Measurements from ENCODE around the gene CCR4. TPM values are rescaled to one million over a fixed set of nuclear protein-coding genes. Genes with fewer than 3 reads are reported as not detected.
A peak's percentile ranks its signal among the peaks of the same experiment; 100 is the strongest.

CCR4 gene
- total and polyA plus RNA-seq, 2 of the 4 experiments (the other 2 are of a cell fraction), result not detected

DNA sequence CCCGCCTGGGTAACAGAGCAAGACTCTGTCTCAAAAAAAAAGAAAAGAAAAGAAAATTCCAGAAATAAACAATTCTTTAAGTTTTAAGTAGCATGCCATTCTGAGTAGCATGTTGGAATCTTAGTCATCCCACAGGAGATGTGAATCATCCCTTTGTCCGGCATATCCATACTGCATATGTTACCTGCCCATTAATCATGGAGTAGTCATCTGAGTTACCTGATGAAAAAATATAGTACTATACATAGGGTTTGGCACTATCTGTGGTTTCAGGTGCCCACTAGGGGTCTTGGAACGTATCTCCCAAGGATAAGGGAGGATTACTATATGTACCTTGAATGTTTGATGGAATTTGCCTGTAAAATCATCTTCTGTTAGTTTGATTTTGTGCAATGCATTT is 6.3 kb upstream of the CCR4 start:
- H3K4me1 ChIP-seq (ENCODE audit: control insufficient read depth, insufficient read depth, low read length), result no peaks in the 10 kb centered on the region
- H2AK9ac ChIP-seq (replicated peaks; ENCODE audit: low read depth, low read length, poor library complexity), result no peak overlapping the region
- H3K18ac ChIP-seq (ENCODE audit: low read depth, low read length), result no peak overlapping the region
- H2BK5ac ChIP-seq (ENCODE audit: low read depth, low read length, poor library complexity, severe bottlenecking), result no peak overlapping the region
- no peak overlapping the region for H4K8ac ChIP-seq (ENCODE audit: low read depth in 2 of 2, low read length in 2 of 2)
- H3K9me3 ChIP-seq (ENCODE audit: control insufficient read depth, insufficient read depth, low read length), result no peaks in the 10 kb centered on the region
- H3K23ac ChIP-seq (ENCODE audit: low read depth, low read length), result no peak overlapping the region
- ChIA-PET POLR2A (ENCODE audit: unreplicated experiment) (no interaction called here), CTCF (no interaction called here)
- no peak overlapping the region for H2BK20ac ChIP-seq (ENCODE audit: low read depth, low read length)
- H3K9ac ChIP-seq (ENCODE audit: low read depth, low read length), result no peak overlapping the region
- dilution Hi-C loops (cut with HindIII; ENCODE audit: low sequenced_read_pairs, unreplicated experiment), result no loop called here
- BruUV-seq (replicated peaks), result no TSS peak
- no peaks in the 10 kb centered on the region for H3K27me3 ChIP-seq (ENCODE audit: control insufficient read depth, insufficient read depth, low read length)
- no peak overlapping the region for H3K27ac ChIP-seq (ENCODE audit: insufficient read depth, low read length)
- 0 out of 4 replicates have a peak, but pooled peaks cover 0 to 4% of the 10 kb centered on the region in 2 experiments for H3K79me1 ChIP-seq (ENCODE audit: low read depth in 1 of 2, low read length in 2 of 2)
- no peaks in the 10 kb centered on the region for H4K20me1 ChIP-seq (ENCODE audit: insufficient read depth, low read length)
- in situ Hi-C loops (cut with MboI; ENCODE audit: low sequenced_read_pairs), result no loop called here
- ATAC-seq (ENCODE audit: low read depth) (no peak), DNase-seq (peak; percentile 41)
- TF ChIP-seq POLR2A (IDR thresholded peaks at IDR 0.05; ENCODE audit: low read depth, low read length) (no peak), FOS (IDR thresholded peaks at IDR 0.05; ENCODE audit: low read depth, low read length) (no peak), MXI1 (IDR thresholded peaks at IDR 0.05; ENCODE audit: borderline replicate concordance, low read depth, low read length) (no peak), RAD21 (IDR thresholded peaks at IDR 0.05; ENCODE audit: low read length) (no peak), NFE2L2 (IDR thresholded peaks at IDR 0.05; ENCODE audit: low read depth, low read length) (no peak), RCOR1 (IDR thresholded peaks at IDR 0.05; ENCODE audit: insufficient replicate concordance, low read length) (no peak), CEBPB (IDR thresholded peaks at IDR 0.05; ENCODE audit: low read depth, low read length) (no peak), CHD1 (IDR thresholded peaks at IDR 0.05; ENCODE audit: low read depth, low read length) (no peak), RFX5 (IDR thresholded peaks at IDR 0.05; ENCODE audit: low read depth, low read length) (no peak), MAZ (IDR thresholded peaks at IDR 0.05; ENCODE audit: borderline replicate concordance, low read depth, low read length) (no peak), MAFK (IDR thresholded peaks at IDR 0.05; ENCODE audit: low read depth, low read length) (no peak), SMC3 (IDR thresholded peaks at IDR 0.05; ENCODE audit: low read depth, low read length) (no peak)
- TF ChIP-seq, protein P1, sequence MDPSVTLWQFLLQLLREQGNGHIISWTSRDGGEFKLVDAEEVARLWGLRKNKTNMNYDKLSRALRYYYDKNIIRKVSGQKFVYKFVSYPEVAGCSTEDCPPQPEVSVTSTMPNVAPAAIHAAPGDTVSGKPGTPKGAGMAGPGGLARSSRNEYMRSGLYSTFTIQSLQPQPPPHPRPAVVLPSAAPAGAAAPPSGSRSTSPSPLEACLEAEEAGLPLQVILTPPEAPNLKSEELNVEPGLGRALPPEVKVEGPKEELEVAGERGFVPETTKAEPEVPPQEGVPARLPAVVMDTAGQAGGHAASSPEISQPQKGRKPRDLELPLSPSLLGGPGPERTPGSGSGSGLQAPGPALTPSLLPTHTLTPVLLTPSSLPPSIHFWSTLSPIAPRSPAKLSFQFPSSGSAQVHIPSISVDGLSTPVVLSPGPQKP (IDR thresholded peaks at IDR 0.05; ENCODE audit: borderline replicate concordance, low read depth, low read length), result no peak
- TF ChIP-seq, protein P2, sequence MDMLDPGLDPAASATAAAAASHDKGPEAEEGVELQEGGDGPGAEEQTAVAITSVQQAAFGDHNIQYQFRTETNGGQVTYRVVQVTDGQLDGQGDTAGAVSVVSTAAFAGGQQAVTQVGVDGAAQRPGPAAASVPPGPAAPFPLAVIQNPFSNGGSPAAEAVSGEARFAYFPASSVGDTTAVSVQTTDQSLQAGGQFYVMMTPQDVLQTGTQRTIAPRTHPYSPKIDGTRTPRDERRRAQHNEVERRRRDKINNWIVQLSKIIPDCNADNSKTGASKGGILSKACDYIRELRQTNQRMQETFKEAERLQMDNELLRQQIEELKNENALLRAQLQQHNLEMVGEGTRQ (IDR thresholded peaks at IDR 0.05; ENCODE audit: low read depth, low read length), result no peak
- TF ChIP-seq, protein P3, sequence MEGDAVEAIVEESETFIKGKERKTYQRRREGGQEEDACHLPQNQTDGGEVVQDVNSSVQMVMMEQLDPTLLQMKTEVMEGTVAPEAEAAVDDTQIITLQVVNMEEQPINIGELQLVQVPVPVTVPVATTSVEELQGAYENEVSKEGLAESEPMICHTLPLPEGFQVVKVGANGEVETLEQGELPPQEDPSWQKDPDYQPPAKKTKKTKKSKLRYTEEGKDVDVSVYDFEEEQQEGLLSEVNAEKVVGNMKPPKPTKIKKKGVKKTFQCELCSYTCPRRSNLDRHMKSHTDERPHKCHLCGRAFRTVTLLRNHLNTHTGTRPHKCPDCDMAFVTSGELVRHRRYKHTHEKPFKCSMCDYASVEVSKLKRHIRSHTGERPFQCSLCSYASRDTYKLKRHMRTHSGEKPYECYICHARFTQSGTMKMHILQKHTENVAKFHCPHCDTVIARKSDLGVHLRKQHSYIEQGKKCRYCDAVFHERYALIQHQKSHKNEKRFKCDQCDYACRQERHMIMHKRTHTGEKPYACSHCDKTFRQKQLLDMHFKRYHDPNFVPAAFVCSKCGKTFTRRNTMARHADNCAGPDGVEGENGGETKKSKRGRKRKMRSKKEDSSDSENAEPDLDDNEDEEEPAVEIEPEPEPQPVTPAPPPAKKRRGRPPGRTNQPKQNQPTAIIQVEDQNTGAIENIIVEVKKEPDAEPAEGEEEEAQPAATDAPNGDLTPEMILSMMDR (conservative IDR thresholded peaks at IDR 0.05; ENCODE audit: low read depth, low read length), result no peak
- H4K91ac ChIP-seq (ENCODE audit: insufficient read depth, low read depth, low read length), result no peak overlapping the region
- H3K36me3 ChIP-seq (ENCODE audit: control insufficient read depth, insufficient read depth, low read length), result no peaks in the 10 kb centered on the region
- no peak overlapping the region for H3K56ac ChIP-seq (ENCODE audit: extremely low read depth, insufficient read depth, low read length)
- H2BK15ac ChIP-seq (ENCODE audit: low read depth, low read length), result no peak overlapping the region
- intact Hi-C loops (cut with micrococcal nuclease), result no loop called here
- no peak overlapping the region for H2AFZ ChIP-seq (replicated peaks; ENCODE audit: low read length, poor library complexity)
- H4K5ac ChIP-seq (ENCODE audit: low read depth, low read length), result no peak overlapping the region
- no peak overlapping the region for H2AK5ac ChIP-seq (ENCODE audit: low read depth, low read length)
- H3K14ac ChIP-seq (replicated peaks; ENCODE audit: low read depth, low read length), result no peak overlapping the region
- H3K4ac ChIP-seq (ENCODE audit: low read depth, low read length), result no peak overlapping the region
- H3K4me2 ChIP-seq (ENCODE audit: low read depth, low read length), result no peak overlapping the region
- H2BK120ac ChIP-seq (ENCODE audit: low read depth, low read length), result no peak overlapping the region
- peaks cover 3% of the 10 kb centered on the region for H3K9me1 ChIP-seq (ENCODE audit: insufficient read depth, low read length)
- no peak overlapping the region for H3K4me3 ChIP-seq (ENCODE audit: insufficient read depth, low read depth, low read length)
- WGBS, 2 experiments (ENCODE audit: extremely low coverage in 2 of 2, insufficient read length in 1 of 2), result no CpG with 5 or more reads among the region's 3 CpGs
